SK-N-SH treated with all-trans-retinoic acid at 6 μM for 48 hours (cell line): Measurements from ENCODE around the gene TAAR9.

Source experiments
- ARNTL ChIP-seq: fragments of 450-650 bp; formaldehyde crosslinking; IDR thresholded peaks from 2 replicates; pipeline ENCODE4 v1.5.0; 2020; ENCODE audit warnings: low read depth, mild to moderate bottlenecking, moderate library complexity, borderline replicate concordance
- CREB5 ChIP-seq: fragments of 250-450 bp; sonication (Bioruptor Pico); IDR thresholded peaks from 2 replicates; pipeline ENCODE4 v1.5.1; 2020; ENCODE audit warnings: low read depth, mild to moderate bottlenecking, moderate library complexity
- CSRNP3 ChIP-seq: fragments of 250-450 bp; sonication (Bioruptor Pico); IDR thresholded peaks from 2 replicates; pipeline ENCODE4 v1.5.1; 2021; ENCODE audit warnings: mild to moderate bottlenecking, moderate library complexity
- TCF4 ChIP-seq: fragments of 250-450 bp; sonication (Bioruptor Pico); IDR thresholded peaks from 2 replicates; pipeline ENCODE4 v1.8.0; 2021; ENCODE audit warnings: mild to moderate bottlenecking, moderate library complexity, borderline replicate concordance
- TOX ChIP-seq: fragments of 250-450 bp; sonication (Bioruptor Pico); IDR thresholded peaks from 2 replicates; pipeline ENCODE4 v1.8.0; 2021; ENCODE audit warnings: mild to moderate bottlenecking, moderate library complexity, borderline replicate concordance
- ZFP3 ChIP-seq: fragments of 250-450 bp; sonication (Bioruptor Pico); IDR thresholded peaks from 2 replicates; pipeline ENCODE4 v1.5.0; 2020; ENCODE audit warnings: mild to moderate bottlenecking, moderate library complexity
- ZFP30 ChIP-seq: fragments of 450-650 bp; formaldehyde crosslinking; IDR thresholded peaks from 2 replicates; pipeline ENCODE4 v1.5.0; 2022; ENCODE audit warnings: mild to moderate bottlenecking, moderate library complexity
- ZNF70 ChIP-seq: fragments of 450-650 bp; formaldehyde crosslinking; IDR thresholded peaks from 2 replicates; pipeline ENCODE4 v1.5.0; 2020; ENCODE audit warnings: mild to moderate bottlenecking, moderate library complexity
- TF ChIP-seq, protein P1 (sequence below): fragments of 250-450 bp; sonication (Bioruptor Pico); IDR thresholded peaks from 2 replicates; pipeline ENCODE4 v1.8.0; 2020; ENCODE audit warnings: mild to moderate bottlenecking, moderate library complexity, borderline replicate concordance

- TF ChIP-seq TCF4 (CRISPR knock-in tag) (no peak), ZNF70 (CRISPR knock-in tag) (no peak), TOX (CRISPR knock-in tag) (no peak), ZFP30 (CRISPR knock-in tag) (no peak), CSRNP3 (CRISPR knock-in tag) (no peak), CREB5 (no peak), ARNTL (no peak), ZFP3 (no peak)
- TF ChIP-seq, protein P1, sequence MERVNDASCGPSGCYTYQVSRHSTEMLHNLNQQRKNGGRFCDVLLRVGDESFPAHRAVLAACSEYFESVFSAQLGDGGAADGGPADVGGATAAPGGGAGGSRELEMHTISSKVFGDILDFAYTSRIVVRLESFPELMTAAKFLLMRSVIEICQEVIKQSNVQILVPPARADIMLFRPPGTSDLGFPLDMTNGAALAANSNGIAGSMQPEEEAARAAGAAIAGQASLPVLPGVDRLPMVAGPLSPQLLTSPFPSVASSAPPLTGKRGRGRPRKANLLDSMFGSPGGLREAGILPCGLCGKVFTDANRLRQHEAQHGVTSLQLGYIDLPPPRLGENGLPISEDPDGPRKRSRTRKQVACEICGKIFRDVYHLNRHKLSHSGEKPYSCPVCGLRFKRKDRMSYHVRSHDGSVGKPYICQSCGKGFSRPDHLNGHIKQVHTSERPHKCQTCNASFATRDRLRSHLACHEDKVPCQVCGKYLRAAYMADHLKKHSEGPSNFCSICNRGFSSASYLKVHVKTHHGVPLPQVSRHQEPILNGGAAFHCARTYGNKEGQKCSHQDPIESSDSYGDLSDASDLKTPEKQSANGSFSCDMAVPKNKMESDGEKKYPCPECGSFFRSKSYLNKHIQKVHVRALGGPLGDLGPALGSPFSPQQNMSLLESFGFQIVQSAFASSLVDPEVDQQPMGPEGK, result no peak
These were observed 932 bp upstream of the TAAR9 start for GRCh38 chr6:132537145-132537544.
